ENCODE results near the gene CRY1.

Gene CRY1

GRCh38 chr12:107107381-107107780, 14.0 kb upstream of the CRY1 start:
- FAIRE-seq (no peak), DNase-seq (ENCODE audit: insufficient read length, low spot score) (no peak)
- TF ChIP-seq CTCF (IDR thresholded peaks at IDR 0.05; ENCODE audit: insufficient read depth, missing control alignments): no peak

- no peak for DNase-seq (ENCODE audit: insufficient read length, low spot score)
- FAIRE-seq: no peak
- TF ChIP-seq CTCF (IDR thresholded peaks at IDR 0.05; ENCODE audit: insufficient read depth, missing control alignments): no peak
These were observed 13.1 kb upstream of the CRY1 start for GRCh38 chr12:107106241-107107025.

- no peak for FAIRE-seq
- TF ChIP-seq CTCF (IDR thresholded peaks at IDR 0.05; ENCODE audit: insufficient read depth, missing control alignments): no peak
These were observed 12.0 kb upstream of the CRY1 start for GRCh38 chr12:107105410-107105703.

GRCh38 chr12:107103516-107103915, 10.2 kb upstream of the CRY1 start:
- no peak for FAIRE-seq
- no peak for TF ChIP-seq CTCF (IDR thresholded peaks at IDR 0.05; ENCODE audit: insufficient read depth, missing control alignments)
- DNase-seq (ENCODE audit: insufficient read length, low spot score): no peak

More at GRCh38 chr12:107105410-107105703, 12.0 kb upstream of the CRY1 start:
- DNase-seq (ENCODE audit: insufficient read length, low spot score): no peak

DNA sequence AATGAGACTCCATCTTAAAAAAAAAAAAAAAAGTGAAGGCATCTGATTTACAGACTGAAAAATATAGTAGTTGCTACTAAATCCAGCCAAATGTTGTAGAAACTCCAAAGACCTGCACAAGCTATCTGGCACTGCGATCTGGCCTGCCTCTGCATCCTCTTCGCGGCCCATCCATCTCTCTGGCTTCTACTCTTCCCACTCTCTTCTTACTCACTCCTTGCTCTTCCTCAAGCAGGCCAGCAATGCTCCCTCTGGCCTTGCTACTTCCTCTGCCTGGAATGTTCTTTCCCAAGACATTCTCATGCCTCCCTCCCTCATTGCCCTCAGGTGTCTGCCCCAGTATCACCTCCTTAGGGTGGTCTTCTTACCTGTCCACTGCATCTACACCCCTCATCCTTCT, 9.7 kb upstream of the CRY1 start:
- DNase-seq (ENCODE audit: insufficient read length, low spot score) (no peak), FAIRE-seq (no peak)
- TF ChIP-seq CTCF (IDR thresholded peaks at IDR 0.05; ENCODE audit: insufficient read depth, missing control alignments): no peak

- no peak for TF ChIP-seq CTCF (IDR thresholded peaks at IDR 0.05; ENCODE audit: insufficient read depth, missing control alignments)
- no peak for FAIRE-seq
- no peak for DNase-seq (ENCODE audit: insufficient read length, low spot score)
These were observed 8.9 kb upstream of the CRY1 start for GRCh38 chr12:107102294-107102693.

DNA sequence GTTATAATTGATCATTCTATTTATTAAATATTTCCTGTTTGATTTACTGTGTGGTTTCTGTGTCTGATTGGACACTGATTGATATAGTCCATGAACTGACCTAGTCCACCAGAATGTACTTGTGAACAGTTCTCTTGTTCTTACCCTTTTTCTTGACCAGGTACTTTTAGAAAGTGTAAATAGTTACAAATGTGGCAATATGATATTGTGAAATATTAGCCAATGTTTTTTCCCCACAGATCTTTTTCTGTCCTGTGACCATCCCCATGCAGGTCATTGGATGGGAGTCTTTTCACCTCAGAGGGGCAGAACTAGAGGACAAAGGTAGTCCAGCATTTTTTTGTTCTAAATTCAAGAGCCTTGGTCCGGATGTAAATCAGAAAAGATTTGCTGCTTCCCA, 8.3 kb upstream of the CRY1 start:
- DNase-seq (ENCODE audit: insufficient read length, low spot score) (no peak), FAIRE-seq (no peak)
- no peak for TF ChIP-seq CTCF (IDR thresholded peaks at IDR 0.05; ENCODE audit: insufficient read depth, missing control alignments)

All from D721Med (cell line).